H1 (cell line): ENCODE data around the gene TAX1BP3.

Source experiments
- SP2 ChIP-seq: IDR thresholded peaks from 2 replicates; pipeline ENCODE4 v1.6.1; 2012; ENCODE audit warnings: mild to moderate bottlenecking, low read length, inconsistent platforms
- SRF ChIP-seq: IDR thresholded peaks from 2 replicates; pipeline ENCODE4 v1.6.1; 2011; ENCODE audit warnings: mild to moderate bottlenecking, low read depth, low read length, moderate library complexity
- TBP ChIP-seq: IDR thresholded peaks from 2 replicates; pipeline ENCODE4 v1.6.1; 2011; ENCODE audit warnings: low read depth, low read length, improper control_type of control experiment
- TCF12 ChIP-seq: IDR thresholded peaks from 2 replicates; pipeline ENCODE4 v1.6.1; 2011; ENCODE audit warnings: low read depth, mild to moderate bottlenecking, low read length
- TF ChIP-seq, protein P1 (sequence below), 3 experiments: IDR thresholded peaks; 1 replicate in 2 of 3; 2 replicates in 1 of 3; pipeline versions ENCODE4 v1.5.1 to v1.6.1; 2011; ENCODE audit warnings: low read length in 3 of 3, mild to moderate bottlenecking in 3 of 3, inconsistent platforms in 2 of 3, low read depth in 1 of 3, moderate library complexity in 1 of 3; ENCODE audit not compliant: insufficient read depth in 1 of 3; ENCODE audit errors: control extremely low read depth in 1 of 3

DNA sequence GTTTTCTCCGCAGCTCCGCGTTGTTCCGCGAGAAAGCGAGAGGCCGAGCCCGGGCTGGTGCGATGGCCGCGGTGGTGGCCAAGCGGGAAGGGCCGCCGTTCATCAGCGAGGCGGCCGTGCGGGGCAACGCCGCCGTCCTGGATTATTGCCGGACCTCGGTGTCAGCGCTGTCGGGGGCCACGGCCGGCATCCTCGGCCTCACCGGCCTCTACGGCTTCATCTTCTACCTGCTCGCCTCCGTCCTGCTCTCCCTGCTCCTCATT, 638 bp upstream of the TAX1BP3 start:
- TF ChIP-seq SP2 (no peak), TCF12 (no peak), TBP (no peak), SRF (no peak)
- TF ChIP-seq, protein P1, sequence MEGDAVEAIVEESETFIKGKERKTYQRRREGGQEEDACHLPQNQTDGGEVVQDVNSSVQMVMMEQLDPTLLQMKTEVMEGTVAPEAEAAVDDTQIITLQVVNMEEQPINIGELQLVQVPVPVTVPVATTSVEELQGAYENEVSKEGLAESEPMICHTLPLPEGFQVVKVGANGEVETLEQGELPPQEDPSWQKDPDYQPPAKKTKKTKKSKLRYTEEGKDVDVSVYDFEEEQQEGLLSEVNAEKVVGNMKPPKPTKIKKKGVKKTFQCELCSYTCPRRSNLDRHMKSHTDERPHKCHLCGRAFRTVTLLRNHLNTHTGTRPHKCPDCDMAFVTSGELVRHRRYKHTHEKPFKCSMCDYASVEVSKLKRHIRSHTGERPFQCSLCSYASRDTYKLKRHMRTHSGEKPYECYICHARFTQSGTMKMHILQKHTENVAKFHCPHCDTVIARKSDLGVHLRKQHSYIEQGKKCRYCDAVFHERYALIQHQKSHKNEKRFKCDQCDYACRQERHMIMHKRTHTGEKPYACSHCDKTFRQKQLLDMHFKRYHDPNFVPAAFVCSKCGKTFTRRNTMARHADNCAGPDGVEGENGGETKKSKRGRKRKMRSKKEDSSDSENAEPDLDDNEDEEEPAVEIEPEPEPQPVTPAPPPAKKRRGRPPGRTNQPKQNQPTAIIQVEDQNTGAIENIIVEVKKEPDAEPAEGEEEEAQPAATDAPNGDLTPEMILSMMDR (IDR thresholded peaks at IDR 0.05; ENCODE audit: control extremely low read depth in 1 of 3, insufficient read depth in 1 of 3, low read depth in 1 of 3, low read length in 3 of 3): no peak
